BLaER1 treated with 17β-estradiol and CSF1 and Interleukin-3, amounts not matched to agents 10 nM and 100 nM (cell line): ENCODE measurements around the gene NAALADL2.
"Not testable (repeated sequence)": the region's sequence is repeated elsewhere in the genome, so short reads cannot be mapped to it uniquely, and the experiment has no call there.

Experiments used
- H3K27ac ChIP-seq, 11 experiments: shearing (Covaris generic); formaldehyde crosslinking; 2 replicates each; pipeline ENCODE4 v1.8.1; 2022
- H3K27me3 ChIP-seq, 11 experiments: shearing (Covaris generic); formaldehyde crosslinking; 2 replicates each; pipeline ENCODE4 v1.8.1; 2022
- H3K36me3 ChIP-seq, 11 experiments: shearing (Covaris generic); formaldehyde crosslinking; 2 replicates each; pipeline ENCODE4 v1.8.1; 2022
- H3K4me1 ChIP-seq, 10 experiments: shearing (Covaris generic); formaldehyde crosslinking; 2 replicates each; pipeline ENCODE4 v1.8.1; 2022
- H3K4me2 ChIP-seq, 11 experiments: shearing (Covaris generic); formaldehyde crosslinking; 2 replicates each; pipeline ENCODE4 v1.8.1; 2022
- H3K4me3 ChIP-seq, 10 experiments: shearing (Covaris generic); formaldehyde crosslinking; 2 replicates each; pipeline ENCODE4 v1.8.1; 2022
- H3K9ac ChIP-seq, 11 experiments: shearing (Covaris generic); formaldehyde crosslinking; 2 replicates each; pipeline ENCODE4 v1.8.1; 2022
- H3K9me3 ChIP-seq, 11 experiments: shearing (Covaris generic); formaldehyde crosslinking; replicated peaks in 1 of 11; 2 replicates each; pipeline ENCODE4 v1.8.1; 2022
- H4K20me1 ChIP-seq, 11 experiments: shearing (Covaris generic); formaldehyde crosslinking; 2 replicates each; pipeline ENCODE4 v1.8.1; 2022
- Cebpa-rat ChIP-seq, 11 experiments: shearing (Covaris generic); IDR thresholded peaks; 2 replicates each; pipeline ENCODE4 v1.8.1; 2022

The NAALADL2 gene

GRCh38 chr3:175495331-175495730, 636.2 kb downstream of the NAALADL2 start:
- peak overlapping the region in 10 of 11 experiments; percentile 11 to 93 (median 48); a peak in 18 of 22 replicates for H3K27ac ChIP-seq
- no peaks in the 10 kb centered on the region for H3K27me3 ChIP-seq
- no peak overlapping the region for H3K4me3 ChIP-seq
- no peak for TF ChIP-seq Cebpa-rat (IDR thresholded peaks at IDR 0.05)
- no peaks in the 10 kb centered on the region for H4K20me1 ChIP-seq
- H3K9ac ChIP-seq, result peak overlapping the region in 1 of 11 experiments; percentile 47; a peak in 1 of 22 replicates
- H3K4me2 ChIP-seq, result peak overlapping the region; percentile 24 to 84 (median 57); a peak in 21 of 22 replicates
- peaks cover 0 to 5% (median 0%) of the 10 kb centered on the region in 11 experiments; a peak in 4 of 22 replicates for H3K36me3 ChIP-seq
- peaks cover 0 to 41% (median 37%) of the 10 kb centered on the region in 11 experiments; a peak in 17 of 22 replicates for H3K9me3 ChIP-seq
- peaks cover 18 to 63% (median 45%) of the 10 kb centered on the region in 10 experiments for H3K4me1 ChIP-seq

GRCh38 chr3:175502155-175502554, 643.0 kb downstream of the NAALADL2 start:
- no peak overlapping the region for H3K4me2 ChIP-seq
- peaks cover 0 to 13% (median 8%) of the 10 kb centered on the region in 10 experiments; a peak in 11 of 20 replicates for H3K4me1 ChIP-seq
- H3K9ac ChIP-seq, result no peak overlapping the region
- no peak overlapping the region for H3K4me3 ChIP-seq
- H3K36me3 ChIP-seq, result peaks cover 0 to 11% (median 0%) of the 10 kb centered on the region in 11 experiments; a peak in 2 of 22 replicates
- H3K27me3 ChIP-seq, result no peaks in the 10 kb centered on the region
- peaks cover 10 to 88% (median 71%) of the 10 kb centered on the region in 11 experiments; a peak in 21 of 22 replicates for H3K9me3 ChIP-seq
- no peaks in the 10 kb centered on the region for H4K20me1 ChIP-seq
- no peak for TF ChIP-seq Cebpa-rat (IDR thresholded peaks at IDR 0.05)
- H3K27ac ChIP-seq, result no peak overlapping the region

- no peak overlapping the region for H3K4me3 ChIP-seq
- peaks cover 14 to 63% (median 48%) of the 10 kb centered on the region in 11 experiments; a peak in 21 of 22 replicates for H3K9me3 ChIP-seq
- peaks cover 0 to 14% (median 7%) of the 10 kb centered on the region in 10 experiments; a peak in 11 of 20 replicates for H3K4me1 ChIP-seq
- H3K27me3 ChIP-seq, result no peaks in the 10 kb centered on the region
- H3K27ac ChIP-seq, result no peak overlapping the region
- no peak overlapping the region for H3K4me2 ChIP-seq
- peaks cover 0 to 11% (median 0%) of the 10 kb centered on the region in 11 experiments; a peak in 1 of 22 replicates for H3K36me3 ChIP-seq
- TF ChIP-seq Cebpa-rat (IDR thresholded peaks at IDR 0.05), result no peak
- H4K20me1 ChIP-seq, result no peaks in the 10 kb centered on the region
- H3K9ac ChIP-seq, result no peak overlapping the region
Observed at GRCh38 chr3:175511219-175511785, 652.2 kb downstream of the NAALADL2 start.

- Histone ChIP-seq H3K9ac (no peak overlapping the region), H3K36me3 (peaks cover 0 to 13% (median 0%) of the 10 kb centered on the region in 11 experiments; a peak in 1 of 22 replicates), H3K27me3 (no peaks in the 10 kb centered on the region), H3K4me3 (no peak overlapping the region), H3K4me2 (no peak overlapping the region), H4K20me1 (no peaks in the 10 kb centered on the region), H3K27ac (no peak overlapping the region), H3K9me3 (peaks cover 18 to 60% (median 49%) of the 10 kb centered on the region in 11 experiments), H3K4me1 (peaks cover 0 to 4% (median 0%) of the 10 kb centered on the region in 10 experiments; a peak in 1 of 20 replicates)
- TF ChIP-seq Cebpa-rat (IDR thresholded peaks at IDR 0.05), result no peak
Observed at GRCh38 chr3:175512700-175513099, 653.6 kb downstream of the NAALADL2 start.

GRCh38 chr3:175518459-175518858, 659.3 kb downstream of the NAALADL2 start:
- Histone ChIP-seq H3K9me3 (peaks cover 6 to 66% (median 48%) of the 10 kb centered on the region in 11 experiments; a peak in 20 of 22 replicates), H3K27ac (no peak overlapping the region), H3K9ac (no peak overlapping the region), H3K4me3 (no peak overlapping the region), H3K4me2 (no peak overlapping the region), H3K4me1 (peaks cover 0 to 5% (median 0%) of the 10 kb centered on the region in 10 experiments; a peak in 2 of 20 replicates), H3K36me3 (0 out of 22 replicates have a peak, but pooled peaks cover 0 to 6% (median 0%) of the 10 kb centered on the region in 11 experiments), H3K27me3 (no peaks in the 10 kb centered on the region), H4K20me1 (no peaks in the 10 kb centered on the region)
- no peak for TF ChIP-seq Cebpa-rat (IDR thresholded peaks at IDR 0.05)

- H3K4me2 ChIP-seq, result peak overlapping the region in 2 of 11 experiments; percentile 17 to 31; a peak in 1 of 22 replicates
- H3K27ac ChIP-seq, result no peak overlapping the region
- H3K4me3 ChIP-seq, result no peak overlapping the region
- H3K9ac ChIP-seq, result no peak overlapping the region
- no peak for TF ChIP-seq Cebpa-rat (IDR thresholded peaks at IDR 0.05)
- peaks cover 6 to 62% (median 48%) of the 10 kb centered on the region in 11 experiments; a peak in 20 of 22 replicates for H3K9me3 ChIP-seq
- peaks cover 0 to 5% (median 0%) of the 10 kb centered on the region in 10 experiments; a peak in 3 of 20 replicates for H3K4me1 ChIP-seq
- no peaks in the 10 kb centered on the region for H4K20me1 ChIP-seq
- 0 out of 22 replicates have a peak, but pooled peaks cover 0 to 6% (median 0%) of the 10 kb centered on the region in 11 experiments for H3K36me3 ChIP-seq
- no peaks in the 10 kb centered on the region for H3K27me3 ChIP-seq
Observed at GRCh38 chr3:175521406-175521805, 662.3 kb downstream of the NAALADL2 start.

- Histone ChIP-seq H3K4me2 (peak overlapping the region; percentile 11 to 65 (median 50); a peak in 16 of 22 replicates), H3K4me3 (peak overlapping the region in 4 of 10 experiments; percentile 3 to 45 (median 22); a peak in 4 of 20 replicates), H3K4me1 (peaks cover 0 to 11% (median 0%) of the 10 kb centered on the region in 10 experiments; a peak in 4 of 20 replicates), H3K27me3 (no peaks in the 10 kb centered on the region), H3K9ac (peak overlapping the region in 5 of 11 experiments; percentile 10 to 58 (median 30); a peak in 3 of 22 replicates), H3K27ac (peak overlapping the region in 2 of 11 experiments; percentile 5 to 37; a peak in 2 of 22 replicates), H4K20me1 (no peaks in the 10 kb centered on the region), H3K9me3 (peaks cover 7 to 64% (median 35%) of the 10 kb centered on the region in 11 experiments; a peak in 21 of 22 replicates), H3K36me3 (no peaks in the 10 kb centered on the region)
- TF ChIP-seq Cebpa-rat (IDR thresholded peaks at IDR 0.05), result no peak
Observed at GRCh38 chr3:175526191-175526590, 667.1 kb downstream of the NAALADL2 start.

GRCh38 chr3:175526609-175527280, 667.6 kb downstream of the NAALADL2 start:
- H3K9ac ChIP-seq, result peak overlapping the region in 7 of 11 experiments; percentile 10 to 58 (median 30); a peak in 8 of 22 replicates

GRCh38 chr3:175528693-175529092, 669.6 kb downstream of the NAALADL2 start:
- not testable (repeated sequence) for H3K9ac ChIP-seq, H3K27ac ChIP-seq, H3K4me3 ChIP-seq, H3K4me2 ChIP-seq, H4K20me1 ChIP-seq, H3K27me3 ChIP-seq, H3K36me3 ChIP-seq
- Histone ChIP-seq H3K4me1 (peaks cover 0 to 11% (median 0%) of the 10 kb centered on the region in 10 experiments; a peak in 2 of 20 replicates), H3K9me3 (peaks cover 7 to 46% (median 26%) of the 10 kb centered on the region in 11 experiments; a peak in 20 of 22 replicates)

More at GRCh38 chr3:175526609-175527280, 667.6 kb downstream of the NAALADL2 start:
- Histone ChIP-seq H3K36me3 (no peaks in the 10 kb centered on the region), H3K4me2 (peak overlapping the region; percentile 11 to 65 (median 50); a peak in 19 of 22 replicates), H3K4me3 (peak overlapping the region in 6 of 10 experiments; percentile 3 to 45 (median 18); a peak in 7 of 20 replicates), H3K9me3 (peaks cover 7 to 58% (median 35%) of the 10 kb centered on the region in 11 experiments; a peak in 21 of 22 replicates), H3K27ac (peak overlapping the region in 4 of 11 experiments; percentile 5 to 37 (median 20); a peak in 4 of 22 replicates), H3K27me3 (no peaks in the 10 kb centered on the region), H4K20me1 (no peaks in the 10 kb centered on the region), H3K4me1 (peaks cover 0 to 11% (median 0%) of the 10 kb centered on the region in 10 experiments; a peak in 3 of 20 replicates)
- no peak for TF ChIP-seq Cebpa-rat (IDR thresholded peaks at IDR 0.05)
